Hippocampal formation (tissue), 2 donors: Measurements from ENCODE around the gene PSMD14.
"Not testable (repeated sequence)": the region's sequence is repeated elsewhere in the genome, so short reads cannot be mapped to it uniquely, and the experiment has no call there.

Experiments used
- DNase-seq, 2 donors: peaks; one replicate each; lab custom pipeline; 2025; lab: John Stamatoyannopoulos, UW

Gene PSMD14

GRCh38 chr2:161335626-161336025 is 27.4 kb downstream of the PSMD14 start:
- DNase-seq: no peak

- DNase-seq: no peak
Measured at GRCh38 chr2:161337247-161337646, 29.0 kb downstream of the PSMD14 start.

- not testable (repeated sequence) for DNase-seq
Measured at GRCh38 chr2:161339532-161339931, 31.3 kb downstream of the PSMD14 start.

DNA sequence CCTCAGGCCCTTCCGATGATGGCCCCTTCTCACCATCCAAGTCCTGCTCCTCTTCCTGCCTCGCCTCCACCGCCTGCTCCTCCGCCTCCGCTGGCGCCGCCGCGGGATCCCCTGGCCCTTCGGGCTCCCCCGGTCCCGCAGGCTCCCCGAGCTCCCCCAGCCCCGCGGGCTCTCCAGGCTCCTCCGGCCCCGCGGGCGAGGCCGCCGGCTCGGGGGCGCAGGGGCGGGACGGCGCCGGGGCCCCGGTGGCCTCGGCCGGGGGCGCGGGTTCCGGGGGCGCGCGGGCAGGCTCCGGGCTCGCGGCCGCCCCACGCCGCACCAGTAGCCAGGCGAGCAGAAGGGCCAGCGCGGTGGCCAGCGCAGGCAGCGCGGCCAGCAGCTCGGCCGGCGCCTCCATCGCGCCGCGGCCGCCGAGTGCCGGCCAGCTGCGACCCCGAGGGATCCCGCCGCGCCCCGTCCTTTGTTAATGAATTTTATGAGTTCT is 32.7 kb downstream of the PSMD14 start:
- DNase-seq: not testable (repeated sequence)

DNA sequence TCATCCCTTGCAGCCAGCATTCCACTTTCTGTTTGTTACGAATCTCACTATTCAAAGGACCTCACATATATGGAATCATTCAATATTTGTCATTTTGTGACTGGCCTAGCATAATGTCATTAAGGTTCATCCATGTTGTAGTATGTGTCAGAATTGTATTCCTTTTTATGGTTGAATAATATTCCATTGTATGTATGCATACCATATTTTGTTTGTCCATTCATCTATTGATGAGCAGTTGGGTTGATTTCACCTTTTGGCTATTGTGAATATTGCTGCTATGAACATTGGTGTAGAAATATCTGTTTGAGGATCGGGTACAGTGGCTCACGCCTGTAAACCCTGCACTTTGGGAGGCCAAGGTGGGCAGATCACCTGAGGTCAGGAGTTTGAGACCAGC is 35.0 kb downstream of the PSMD14 start:
- no peak for DNase-seq

- no peak for DNase-seq
Measured at GRCh38 chr2:161344692-161345091, 36.5 kb downstream of the PSMD14 start.

DNA sequence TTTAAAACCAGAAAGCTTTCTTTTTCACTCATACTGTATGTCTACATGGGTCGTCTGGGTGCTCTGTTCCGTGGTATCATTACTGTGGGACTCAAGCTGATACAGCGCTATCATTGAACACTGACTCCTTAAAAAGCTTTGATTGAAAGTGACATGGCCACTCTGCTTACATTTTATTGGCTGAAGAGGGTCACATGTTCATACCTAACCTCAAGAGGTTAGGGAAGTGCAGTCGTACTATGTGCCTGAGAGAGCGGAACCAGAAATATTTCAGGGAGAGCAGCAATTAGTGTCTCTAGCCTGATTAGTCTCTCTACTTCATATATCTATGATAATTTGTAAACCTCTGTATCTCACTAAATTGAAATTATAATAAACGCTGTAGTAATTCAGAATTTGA is 43.5 kb downstream of the PSMD14 start:
- no peak for DNase-seq

- DNase-seq: no peak
Measured at GRCh38 chr2:161352719-161353118, 44.5 kb downstream of the PSMD14 start.

DNA sequence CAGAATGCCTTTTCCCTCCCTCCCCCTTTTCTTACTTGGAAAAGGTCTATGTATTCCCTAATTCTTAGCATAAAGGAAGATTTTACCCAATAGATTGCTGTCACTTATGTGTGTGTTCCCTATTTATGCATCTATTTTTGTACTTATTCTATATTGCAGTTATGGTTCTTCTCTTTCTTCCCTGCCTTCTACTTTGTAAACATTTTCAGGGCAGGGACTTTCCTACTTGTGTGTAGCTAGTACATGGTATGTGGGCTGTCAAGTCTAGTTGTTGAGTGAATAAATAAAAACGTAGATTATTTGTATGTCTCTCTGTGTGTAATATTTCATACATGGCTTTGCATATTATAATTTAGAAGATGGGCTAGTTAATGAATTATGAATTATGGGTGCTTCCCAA is 45.3 kb downstream of the PSMD14 start:
- DNase-seq: no peak

GRCh38 chr2:161354106-161354505 is 45.9 kb downstream of the PSMD14 start:
- DNase-seq: no peak

GRCh38 chr2:161355106-161355505 is 46.9 kb downstream of the PSMD14 start:
- DNase-seq: no peak

DNA sequence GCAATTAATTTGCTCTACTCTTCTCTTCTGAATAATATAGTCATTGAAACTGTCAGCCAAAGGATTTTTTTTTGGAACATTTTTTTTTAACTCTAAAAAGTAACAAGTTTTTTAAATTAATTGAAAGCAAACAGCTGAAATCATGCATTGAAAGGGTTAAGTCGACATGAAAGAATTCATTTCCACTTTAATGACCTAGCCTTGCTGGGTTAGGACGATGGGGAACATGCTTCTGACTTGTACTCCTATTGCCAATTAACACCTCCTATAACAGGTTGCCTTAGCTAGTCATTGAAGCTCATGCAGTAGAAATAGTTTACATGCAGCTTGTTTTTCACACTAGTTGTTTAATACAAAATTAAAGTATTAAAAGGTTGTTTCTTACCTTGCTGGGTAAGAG is 47.8 kb downstream of the PSMD14 start:
- no peak for DNase-seq

- DNase-seq: no peak
Measured at GRCh38 chr2:161357097-161357496, 48.9 kb downstream of the PSMD14 start.

DNA sequence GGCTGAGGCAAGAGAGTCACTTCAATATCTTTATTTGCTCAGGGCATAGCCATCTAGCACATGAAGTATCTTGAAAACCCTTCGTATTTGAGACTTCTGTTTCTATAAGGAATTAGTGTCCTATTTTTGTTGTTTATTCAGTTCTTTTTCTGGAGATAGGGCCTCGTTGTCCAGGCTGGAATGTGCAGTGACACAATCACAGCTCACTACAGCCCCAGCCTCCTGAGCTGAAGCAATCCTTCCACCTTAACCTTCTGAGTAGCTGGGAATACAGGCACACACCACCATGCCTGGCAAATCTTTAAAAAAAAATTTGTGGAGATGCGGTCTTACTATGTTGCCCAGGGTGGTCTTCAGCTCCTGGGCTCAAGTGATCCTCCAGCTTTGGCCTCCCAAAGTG is 50.6 kb downstream of the PSMD14 start:
- DNase-seq: no peak

- not testable (repeated sequence) for DNase-seq
Measured at GRCh38 chr2:161360095-161360654, 52.0 kb downstream of the PSMD14 start.

GRCh38 chr2:161362568-161363166 is 54.4 kb downstream of the PSMD14 start:
- DNase-seq: no peak

- DNase-seq: no peak
Measured at GRCh38 chr2:161367675-161368074, 59.5 kb downstream of the PSMD14 start.

DNA sequence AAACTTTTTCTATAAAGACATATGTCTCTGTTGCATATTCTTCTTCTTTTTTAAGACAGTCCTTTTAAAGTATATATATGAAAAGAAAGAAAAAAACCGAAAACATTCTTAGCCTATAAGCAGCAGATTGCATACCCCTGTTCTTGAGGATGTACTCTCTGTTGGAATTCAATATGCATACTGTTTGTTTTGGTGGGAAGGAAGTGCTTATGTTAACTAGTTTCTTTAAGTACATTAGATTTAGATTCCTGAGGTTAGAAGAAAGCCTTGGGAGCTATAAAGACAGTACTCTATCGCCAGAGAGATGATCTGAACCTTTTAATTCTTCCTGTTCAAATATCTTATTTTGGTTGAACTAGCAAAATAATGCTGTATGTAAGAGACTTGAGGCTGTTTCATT is 61.1 kb downstream of the PSMD14 start:
- DNase-seq: no peak

GRCh38 chr2:161370981-161371380 is 62.8 kb downstream of the PSMD14 start:
- DNase-seq: peak in 1 of 2 donors; percentile 12

DNA sequence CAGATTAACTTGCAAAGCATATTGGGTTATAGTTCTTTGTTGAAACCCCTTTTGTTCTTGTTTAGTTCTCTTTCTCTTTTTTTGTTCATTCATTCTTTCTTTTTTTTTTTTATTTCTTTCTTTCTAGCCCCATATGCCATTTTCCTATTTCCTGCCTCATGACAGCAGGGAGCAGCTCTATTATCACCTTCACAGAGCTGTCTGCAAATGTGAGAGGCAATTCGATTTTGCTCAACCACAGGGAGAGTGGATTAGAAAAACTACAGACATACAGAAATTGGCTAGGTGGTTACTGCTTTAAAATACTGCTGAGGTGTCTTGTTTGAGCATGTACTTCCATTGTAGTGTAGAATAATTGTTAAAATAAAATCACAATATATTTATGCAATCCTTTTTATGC is 63.6 kb downstream of the PSMD14 start:
- no peak for DNase-seq

GRCh38 chr2:161373942-161374341 is 65.7 kb downstream of the PSMD14 start:
- DNase-seq: no peak

DNA sequence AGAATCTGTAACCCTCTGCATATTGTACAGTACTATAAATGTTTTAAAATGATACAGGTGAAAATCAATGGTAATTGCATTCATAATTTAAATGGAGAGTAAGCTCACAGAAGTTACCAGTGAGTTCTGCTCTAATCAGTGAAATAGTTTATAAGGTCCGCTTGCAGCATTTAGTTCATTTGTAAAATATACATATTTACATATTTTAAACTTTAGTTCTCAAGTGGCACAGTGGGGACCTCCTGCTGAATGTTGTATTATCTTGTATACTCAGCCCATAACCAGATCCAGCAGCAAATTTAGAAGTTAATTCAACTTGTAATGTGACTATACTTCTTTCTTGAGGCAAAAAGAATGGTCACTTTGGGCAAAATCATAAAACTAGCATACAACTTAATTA is 66.2 kb downstream of the PSMD14 start:
- no peak for DNase-seq

- no peak for DNase-seq
Measured at GRCh38 chr2:161379740-161380139, 71.5 kb downstream of the PSMD14 start.

DNA sequence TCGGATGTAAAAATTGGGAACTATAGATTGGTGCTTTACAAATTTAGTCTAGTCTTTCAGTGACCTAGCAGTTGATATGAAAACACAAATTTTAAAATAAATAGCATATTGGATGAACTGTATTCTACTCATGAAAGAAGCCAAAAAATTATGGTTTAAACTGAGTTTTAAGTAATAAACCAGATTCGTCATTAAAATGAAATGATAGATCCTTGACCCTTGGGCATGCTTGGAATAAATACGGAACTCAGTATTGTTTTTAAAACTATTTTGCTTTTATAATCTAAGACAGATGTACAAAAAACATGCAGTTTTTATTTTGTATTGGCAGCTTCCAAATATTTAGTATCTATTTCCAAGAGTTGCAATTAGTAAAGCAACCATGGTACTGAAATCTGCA is 73.3 kb downstream of the PSMD14 start:
- DNase-seq: no peak
